Activated CD4-positive, CD25-positive, alpha-beta regulatory T cell treated with anti-CD3 and anti-CD28 coated beads, Interleukin-2, amount 50 U/mL, for 24 hours (primary cell): Measurements from ENCODE around the gene RHEB.

ENCODE experiments used
- ATAC-seq, 2 donors: fragments of 150-1000 bp; cut with Tn5 transposase; one replicate each; pipeline ENCODE4 v1.10.0; 2021; ENCODE audit warnings: mild to moderate bottlenecking in 1 of 2, moderate library complexity in 1 of 2

The RHEB gene

DNA sequence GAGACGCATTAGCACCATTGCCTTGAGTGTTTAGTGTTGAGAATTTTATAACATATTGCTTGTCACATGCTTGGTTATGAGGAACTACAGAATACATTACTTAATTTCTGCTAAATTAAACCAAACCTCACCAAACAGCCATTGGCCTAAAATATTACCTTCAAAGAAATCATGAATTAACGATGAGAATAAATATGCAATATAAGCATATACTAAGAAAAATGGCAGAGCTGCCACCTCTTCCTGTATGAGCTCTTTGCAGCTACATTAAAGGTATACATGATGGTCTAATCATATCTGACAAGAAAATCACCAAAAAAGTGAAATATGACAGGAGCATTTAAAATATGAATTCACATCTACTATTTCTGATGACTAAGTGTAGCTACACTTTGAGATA, 5.2 kb upstream of the RHEB start:
- no peak for ATAC-seq

DNA sequence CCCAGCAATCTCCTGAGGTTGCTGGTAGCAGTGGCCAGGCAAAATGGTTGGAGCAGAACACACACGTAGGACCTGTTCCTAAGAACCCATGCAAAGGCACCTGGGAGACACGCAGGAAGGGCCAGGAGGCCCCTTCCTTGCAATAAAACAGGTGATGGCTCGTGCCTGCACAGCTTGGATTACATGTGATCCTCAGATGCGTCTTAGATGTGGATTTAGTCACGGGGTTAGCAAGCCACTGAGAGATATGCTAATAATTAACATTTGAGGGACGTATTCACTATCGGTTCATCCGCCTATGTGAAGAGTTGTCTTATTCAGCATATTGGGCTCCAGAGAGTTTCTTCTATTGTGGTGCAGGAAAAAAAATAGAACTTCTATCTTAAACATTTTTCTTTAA, 4.6 kb upstream of the RHEB start:
- ATAC-seq: no peak

DNA sequence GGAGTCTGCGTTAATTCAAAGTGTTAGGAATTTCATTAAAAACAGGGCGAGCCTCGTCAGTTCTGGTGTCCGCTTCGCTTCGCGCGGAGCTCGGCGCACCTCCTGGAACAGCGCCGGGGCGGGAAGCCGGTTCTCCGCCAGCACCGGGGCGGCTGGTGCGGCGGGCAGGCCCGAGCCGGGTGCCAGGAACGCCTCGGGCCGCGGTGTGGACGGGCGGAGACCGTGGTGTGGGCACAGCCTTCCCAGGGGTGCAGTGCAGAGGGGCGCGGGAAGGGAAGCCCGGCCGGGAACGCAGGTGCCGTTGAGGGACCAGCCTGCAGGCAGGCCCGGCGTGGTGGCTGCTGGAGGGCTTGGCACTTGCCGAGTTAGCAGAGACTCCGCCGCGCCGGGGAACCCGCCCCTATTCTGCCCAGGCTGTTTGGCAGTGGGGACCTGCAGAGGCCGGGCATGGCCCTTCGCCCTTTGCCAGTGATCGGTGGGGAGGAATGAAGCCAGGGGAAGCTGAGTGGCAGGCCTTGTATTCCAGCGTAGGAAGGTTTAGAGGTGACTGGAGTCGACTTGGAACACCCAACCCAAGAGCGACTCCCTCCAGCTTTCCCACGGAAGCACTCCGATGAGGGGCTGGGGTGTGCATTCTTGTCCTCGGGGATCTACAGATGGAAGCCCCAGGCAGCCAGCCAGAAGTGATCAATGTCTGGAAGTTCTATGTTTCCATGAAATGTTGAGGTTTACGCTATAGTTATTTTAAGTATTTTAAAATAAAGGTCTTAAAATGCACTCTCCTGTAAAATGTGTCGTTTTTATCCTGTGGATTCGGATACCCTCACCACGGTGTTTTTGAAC, 945 bp upstream of the RHEB start:
- no peak for ATAC-seq

DNA sequence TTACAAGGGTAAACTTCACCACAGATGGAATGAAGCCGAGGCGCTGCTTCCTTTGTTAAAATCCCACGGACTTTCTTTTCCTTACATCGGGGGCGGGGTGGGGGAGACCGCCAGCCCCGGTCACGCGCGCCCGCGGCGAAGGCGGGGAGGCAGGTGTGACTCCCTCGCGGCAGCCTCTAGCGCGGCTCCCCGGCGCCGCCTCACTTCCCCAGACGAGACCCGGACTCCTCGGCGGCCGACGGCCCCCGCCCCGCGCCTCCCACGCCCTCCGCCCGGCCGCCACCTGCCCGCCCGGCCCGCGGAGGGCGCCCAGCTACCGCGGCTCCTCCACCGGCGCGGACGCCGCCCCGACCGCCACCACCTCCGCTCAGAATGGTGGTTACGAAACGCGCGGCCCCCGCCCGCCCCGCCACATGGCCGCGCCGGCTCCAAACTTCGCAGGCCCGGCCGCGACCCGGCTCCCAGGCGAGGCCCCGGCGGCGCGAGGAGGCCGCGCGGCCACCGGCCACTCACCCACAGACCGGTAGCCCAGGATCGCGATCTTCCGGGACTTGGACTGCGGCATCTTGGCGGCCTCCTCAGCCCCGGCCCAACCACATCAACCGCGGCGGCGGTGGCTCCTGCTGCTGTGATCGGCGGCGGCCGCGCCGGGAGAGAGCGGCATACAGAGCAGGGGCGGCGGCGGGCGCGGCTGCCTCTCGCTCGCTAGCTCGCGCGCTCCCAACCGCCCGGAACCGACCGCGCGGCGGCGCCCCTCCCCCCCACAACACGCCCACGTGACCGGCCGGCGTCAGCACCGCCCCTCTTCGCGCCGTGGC, 539 bp downstream of the RHEB start:
- ATAC-seq: peak; percentile 50 to 60

DNA sequence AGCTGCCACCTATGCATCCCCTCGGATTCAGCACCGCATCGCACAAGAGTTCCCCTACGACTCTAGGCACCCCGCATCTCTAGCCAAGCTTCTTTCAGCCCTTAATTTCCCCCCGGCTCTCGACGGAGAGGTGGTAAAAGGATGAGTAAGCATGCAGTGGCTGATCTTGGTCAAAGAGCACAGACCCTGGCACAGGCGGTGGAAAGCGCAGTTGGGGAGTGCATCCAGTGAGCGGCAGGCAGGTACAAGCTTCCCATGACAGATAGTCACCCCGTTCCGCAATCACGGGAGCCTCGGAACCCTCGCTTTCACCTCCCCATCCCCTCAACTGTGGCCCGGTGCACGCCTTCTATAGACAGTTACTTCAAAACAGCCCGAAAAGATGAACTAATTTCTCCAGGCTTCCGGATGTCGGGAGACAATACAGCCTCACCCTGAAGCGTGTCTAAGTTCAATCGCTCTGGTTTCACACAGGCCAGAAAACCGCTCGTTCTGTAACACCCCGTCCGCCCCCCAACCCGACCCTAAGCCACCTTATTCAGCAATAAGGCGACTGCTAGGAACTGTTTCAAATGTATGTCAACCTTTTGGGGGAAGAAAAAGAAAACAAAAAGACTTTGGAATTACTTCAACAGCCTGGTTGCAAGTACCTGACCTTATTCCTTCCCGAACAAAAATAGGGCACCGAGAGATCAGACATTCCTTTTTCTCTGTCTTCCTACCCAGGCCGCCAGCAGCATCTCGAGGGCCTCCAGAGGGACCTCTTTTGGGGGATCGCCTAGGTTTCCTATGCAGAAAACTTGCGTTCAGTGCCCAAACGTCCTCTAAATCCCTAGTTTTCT, 1.4 kb downstream of the RHEB start:
- ATAC-seq: peak; percentile 7 to 11

DNA sequence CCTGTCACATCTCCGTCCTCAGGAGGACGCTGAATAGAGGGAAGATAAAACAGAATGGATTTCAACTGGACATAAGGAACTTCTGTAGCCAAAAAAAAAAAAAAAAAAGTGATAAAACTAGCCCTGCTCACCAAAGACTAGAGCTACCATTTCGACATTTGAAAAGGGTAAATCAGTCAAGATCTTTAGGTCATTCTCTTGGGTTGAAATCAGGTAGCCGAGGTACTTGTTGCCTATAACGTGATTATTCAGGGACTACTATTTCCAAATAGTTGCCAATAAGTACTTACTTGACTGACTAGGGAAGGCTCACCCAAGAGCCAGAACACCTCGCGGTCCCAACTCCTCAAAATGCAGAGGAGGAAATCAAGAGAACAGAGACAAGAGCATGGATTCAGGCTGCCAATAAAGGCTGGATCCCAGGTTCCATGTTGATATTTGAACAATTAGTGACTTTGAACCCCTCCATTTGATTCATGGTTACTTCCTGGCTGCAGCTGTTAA, 2.0 kb downstream of the RHEB start:
- no peak for ATAC-seq

DNA sequence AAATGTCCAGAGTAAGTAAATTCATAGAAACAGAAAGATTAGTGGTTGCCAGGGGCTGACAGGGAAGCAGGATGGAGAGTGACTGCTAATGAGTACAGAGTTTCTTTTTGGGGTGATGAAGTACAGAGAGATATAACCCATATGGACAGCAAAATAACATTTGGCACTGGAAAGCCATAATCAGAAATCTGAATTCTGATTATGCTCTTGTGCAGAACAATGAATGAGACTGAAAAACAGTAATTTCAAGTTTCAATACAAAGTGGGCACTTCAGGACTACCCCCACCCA, 4.5 kb downstream of the RHEB start:
- ATAC-seq: no peak

DNA sequence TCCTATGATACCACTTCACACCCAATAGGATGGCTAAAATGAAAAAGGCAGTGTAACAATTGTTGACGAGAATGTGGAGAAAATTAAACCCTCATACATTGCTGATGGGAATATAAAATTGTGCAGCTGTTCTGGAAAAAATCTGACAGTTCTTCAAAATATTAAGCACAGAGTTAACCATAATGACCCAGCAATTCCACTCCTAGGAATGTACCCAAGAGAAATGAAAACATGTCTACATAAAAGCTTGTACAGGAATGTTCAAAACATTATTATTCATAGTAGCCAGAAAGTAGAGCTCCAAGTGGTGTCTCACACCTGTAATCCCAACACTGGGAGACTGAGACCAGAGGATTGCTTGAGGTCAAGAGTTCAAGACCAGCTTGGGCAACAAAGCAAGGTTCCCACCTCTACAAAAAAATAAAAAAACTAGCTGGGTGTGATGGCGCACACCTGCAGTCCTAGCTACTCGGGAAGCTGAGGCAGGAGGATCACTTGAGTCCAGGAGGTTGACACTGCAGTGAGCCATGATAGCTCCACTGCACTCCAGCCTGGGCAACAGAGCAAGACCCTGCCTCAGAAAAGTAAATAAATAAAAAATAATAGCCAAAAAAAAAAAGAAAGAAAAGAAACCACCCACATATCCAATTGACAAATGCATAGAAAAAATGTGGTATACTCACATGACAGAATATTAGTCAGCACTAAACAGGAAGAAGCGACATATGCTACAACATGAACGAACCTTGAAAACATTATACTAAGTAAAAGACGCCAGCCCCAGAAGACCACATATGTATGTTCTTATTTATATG, 5.0 kb downstream of the RHEB start:
- no peak for ATAC-seq

DNA sequence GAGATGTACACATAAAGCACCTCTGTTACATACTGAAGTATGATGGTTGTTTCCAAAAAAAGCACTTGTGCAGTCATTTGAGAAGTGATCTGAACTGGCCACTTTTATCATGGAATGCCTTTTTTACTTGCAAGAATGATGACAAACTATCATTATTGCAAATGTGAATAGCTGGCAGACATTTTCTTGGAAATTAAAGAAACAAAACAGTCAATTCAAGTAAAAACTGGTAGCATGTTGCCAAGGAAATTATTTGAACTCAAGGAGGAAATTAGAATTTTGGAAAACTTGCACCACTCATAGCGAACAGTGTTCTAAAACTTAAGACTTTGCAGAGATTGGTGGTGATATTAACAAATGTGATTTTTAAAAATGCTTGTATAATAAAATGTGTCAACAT, 6.6 kb downstream of the RHEB start:
- ATAC-seq: no peak

DNA sequence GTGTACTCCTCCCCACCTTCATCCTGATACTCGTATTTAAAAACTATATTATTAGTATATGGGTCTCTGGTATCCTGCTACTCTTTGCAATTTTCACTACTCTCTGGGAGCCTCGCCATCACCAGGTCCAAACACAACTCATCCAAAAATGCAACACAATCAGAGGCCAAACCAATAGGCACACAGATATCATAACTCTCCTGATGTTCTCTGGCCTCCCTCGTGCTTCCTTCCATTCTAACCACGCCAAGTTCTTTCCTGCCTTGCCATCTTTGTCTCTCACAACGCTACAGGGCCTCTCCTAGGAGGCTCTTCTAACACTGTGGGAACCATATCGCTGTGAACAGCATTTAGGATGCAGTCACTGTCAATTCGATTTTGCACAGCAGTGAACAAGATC, 7.3 kb downstream of the RHEB start:
- ATAC-seq: no peak

DNA sequence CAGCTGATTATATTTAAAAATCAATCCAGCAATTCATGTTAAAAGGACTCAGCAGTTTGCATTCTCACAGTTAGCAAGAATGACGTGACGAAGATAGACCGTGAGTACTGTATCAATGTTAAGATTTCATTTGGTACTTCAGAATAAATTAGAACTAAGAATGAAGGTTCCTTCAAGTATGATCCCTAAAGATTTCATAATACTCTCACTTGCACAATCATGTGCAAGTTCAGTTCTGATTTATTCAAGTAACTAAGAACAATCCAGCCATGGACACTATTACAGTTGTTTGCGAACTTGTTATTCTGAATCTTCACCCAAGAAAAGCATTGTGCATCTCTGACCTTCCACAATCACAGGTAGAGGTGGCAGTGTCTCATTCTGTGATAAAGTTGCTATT, 7.7 kb downstream of the RHEB start:
- ATAC-seq: no peak

DNA sequence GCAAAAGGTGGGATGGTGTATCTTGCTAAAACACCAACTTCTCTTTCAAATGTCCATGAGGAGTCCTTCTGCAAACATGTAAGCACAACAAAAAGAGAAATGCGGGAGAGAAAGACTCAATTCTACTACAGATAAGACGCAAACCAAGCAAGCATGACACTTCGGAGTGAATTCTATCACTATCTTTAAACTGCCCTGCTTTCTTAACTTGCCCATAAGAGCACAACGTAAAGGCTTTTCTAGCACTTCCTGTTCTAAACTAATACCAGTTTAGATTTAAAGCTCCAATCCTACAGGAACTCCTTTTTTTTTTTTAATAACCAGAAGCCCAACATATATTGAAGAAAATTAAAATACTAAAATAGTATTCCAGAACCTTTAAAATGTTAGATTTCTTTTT, 8.4 kb downstream of the RHEB start:
- ATAC-seq: no peak

DNA sequence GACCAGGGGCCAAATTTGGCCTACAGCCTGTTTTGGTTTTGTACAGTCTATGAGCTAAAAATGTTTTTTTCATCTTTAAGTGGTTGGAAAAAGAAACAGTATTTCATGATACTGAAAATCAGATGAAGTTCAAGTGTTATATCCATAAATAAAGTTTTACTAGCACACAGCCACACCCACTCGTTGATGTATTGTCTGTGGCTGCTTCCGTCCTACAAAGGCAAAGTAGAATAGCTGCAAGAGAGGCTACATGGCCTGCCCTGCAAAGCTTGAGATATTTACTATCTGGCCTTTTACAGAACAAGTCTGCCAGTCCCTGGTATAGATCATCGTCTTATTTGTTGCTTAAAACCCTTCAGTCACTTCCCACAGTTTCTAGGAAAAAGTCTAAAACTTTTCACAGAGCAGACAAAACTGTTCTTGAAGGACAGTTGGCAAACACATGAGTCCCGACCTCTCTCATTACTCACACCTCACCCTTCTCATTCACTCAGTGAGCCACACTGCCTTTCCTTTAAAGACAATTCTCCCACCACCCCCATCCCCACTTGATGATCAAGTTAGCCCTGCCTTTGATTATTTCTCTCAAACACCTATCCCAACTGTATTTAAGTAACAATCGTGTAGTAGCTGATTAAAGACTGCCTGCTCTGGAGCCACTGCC, 9.9 kb downstream of the RHEB start:
- no peak for ATAC-seq

DNA sequence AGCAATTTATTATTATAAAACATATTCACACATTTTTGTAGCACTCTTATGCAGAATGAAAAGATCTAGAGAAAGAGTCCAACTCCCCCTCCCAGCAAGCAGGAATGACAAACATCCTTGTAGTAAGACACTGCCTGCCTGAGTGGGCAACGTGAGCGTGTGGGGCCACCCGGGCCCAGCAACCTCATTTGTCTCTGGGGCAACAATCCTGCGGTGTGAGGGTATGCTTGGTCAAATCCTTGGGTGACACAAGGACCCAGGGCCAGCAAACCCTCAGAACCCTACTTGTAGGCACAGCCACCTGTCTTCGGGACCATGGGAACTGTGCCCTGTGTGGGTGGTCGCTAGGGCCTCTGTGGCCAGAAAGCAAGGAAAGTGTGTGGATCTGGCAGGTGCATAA, 10.7 kb downstream of the RHEB start:
- ATAC-seq: no peak

DNA sequence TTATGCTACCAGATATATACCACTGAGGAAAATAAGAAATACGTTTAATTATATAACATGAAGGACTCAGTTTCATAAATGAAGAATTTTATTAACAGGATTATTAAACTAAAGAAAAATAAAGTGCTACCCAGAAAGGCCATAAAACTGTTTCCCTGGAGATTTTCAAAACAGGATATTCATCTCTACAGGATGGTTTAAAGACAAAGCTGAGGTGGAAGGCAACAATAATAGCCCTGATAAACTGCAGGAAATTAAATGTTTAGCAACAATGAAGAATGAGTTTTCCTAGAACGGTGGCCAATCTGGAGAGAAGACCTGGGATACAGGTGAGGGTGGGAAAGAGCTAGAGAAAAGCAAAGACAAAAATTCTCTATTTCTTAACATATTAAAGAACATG, 11.9 kb downstream of the RHEB start:
- ATAC-seq: no peak

DNA sequence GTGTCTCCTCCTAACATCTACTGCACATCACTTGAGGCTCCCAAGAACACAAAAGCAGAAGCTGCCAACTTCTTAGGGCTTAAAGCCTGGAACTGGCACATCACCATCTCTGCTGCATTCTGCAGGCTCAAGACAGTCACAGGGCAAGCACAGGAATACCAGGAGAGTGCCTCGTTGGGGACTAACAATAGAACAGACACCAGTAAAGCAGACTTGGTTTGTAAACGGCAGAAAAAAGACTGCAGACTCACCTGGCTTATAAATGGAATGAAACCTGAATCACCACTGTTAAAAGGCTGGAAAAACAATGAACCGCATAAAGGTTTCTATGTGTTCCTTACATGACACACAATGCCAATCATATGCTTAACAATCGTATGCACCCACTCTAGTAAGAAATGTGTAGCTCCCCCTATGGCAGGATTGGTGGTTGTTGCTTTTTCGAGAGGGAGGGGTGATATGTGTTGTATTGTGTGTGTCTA, 12.8 kb downstream of the RHEB start:
- ATAC-seq: peak in 1 of 2 donors; percentile 24

DNA sequence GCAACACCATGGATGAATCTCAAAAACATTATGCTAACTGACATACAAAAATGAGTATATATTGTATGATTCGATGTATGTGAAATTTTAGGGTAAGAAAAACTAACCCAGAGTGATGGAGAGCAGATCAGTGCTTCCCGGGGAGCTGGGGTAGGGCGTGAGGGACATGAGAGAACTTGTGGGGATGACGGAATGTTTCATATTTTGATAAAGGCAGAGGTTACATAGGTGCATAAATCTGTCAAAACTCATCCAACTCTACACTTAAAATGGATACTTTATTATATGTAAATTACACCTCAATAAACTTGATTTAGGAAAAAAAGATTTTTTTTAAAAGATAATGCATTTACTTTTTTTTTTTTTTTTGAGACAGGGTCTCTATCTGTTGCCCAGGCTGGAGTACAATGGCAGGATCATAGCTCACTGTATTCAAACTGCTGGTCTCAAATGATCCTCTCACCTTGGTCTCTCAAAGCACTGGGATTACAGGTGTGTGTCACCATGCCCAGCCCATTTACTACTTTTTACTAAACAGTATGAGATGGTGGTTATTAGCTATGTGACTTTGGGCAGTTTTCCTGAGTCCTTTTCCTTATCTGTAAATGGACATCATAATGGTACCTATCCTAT, 13.7 kb downstream of the RHEB start:
- no peak for ATAC-seq

DNA sequence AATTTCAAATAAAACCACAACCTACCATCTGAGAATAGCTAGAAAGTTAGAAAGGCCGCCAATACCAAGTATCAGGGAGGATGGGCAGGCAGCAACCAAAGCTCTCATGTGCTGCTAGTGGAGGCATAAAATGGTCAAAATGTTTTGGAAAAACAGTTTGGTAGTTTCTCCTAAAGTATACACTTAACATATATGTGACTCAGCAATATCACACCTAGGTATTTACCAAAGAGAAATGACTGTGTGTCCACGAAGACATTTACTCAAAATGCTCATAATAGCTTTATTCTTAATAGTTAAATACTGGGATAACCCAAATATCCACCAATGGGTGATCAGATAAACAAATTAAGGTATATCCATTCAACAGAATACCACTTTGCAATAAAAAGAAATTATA, 14.3 kb downstream of the RHEB start:
- peak in 1 of 2 donors; percentile 66 for ATAC-seq

DNA sequence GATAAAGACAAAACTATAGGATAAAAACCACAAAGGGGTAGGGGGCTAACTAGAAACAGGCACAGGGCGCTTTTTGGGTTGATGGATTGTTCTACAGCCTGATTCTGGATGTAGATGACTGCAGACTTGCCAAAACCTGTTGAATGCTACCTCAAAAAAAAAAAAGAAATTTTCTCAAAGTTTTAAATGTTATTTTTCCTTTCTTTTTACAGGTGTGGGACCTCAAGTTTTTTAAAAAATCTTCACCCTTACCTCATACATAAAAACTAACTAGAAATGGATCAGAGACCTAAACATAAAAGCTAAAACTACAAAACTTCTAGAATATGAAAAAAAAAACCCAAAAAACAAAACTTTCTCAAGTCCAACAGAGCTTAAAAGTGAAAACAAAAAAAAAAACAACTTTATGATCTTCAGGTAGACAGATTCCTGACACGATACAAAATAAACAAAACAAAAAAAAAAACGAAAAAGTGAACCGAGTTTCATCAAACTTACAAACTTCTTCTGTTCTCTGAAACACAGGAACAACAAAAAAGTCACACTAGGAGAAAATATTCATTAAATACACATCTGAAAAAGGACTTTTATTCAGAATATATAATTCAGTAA, 14.9 kb downstream of the RHEB start:
- no peak for ATAC-seq

DNA sequence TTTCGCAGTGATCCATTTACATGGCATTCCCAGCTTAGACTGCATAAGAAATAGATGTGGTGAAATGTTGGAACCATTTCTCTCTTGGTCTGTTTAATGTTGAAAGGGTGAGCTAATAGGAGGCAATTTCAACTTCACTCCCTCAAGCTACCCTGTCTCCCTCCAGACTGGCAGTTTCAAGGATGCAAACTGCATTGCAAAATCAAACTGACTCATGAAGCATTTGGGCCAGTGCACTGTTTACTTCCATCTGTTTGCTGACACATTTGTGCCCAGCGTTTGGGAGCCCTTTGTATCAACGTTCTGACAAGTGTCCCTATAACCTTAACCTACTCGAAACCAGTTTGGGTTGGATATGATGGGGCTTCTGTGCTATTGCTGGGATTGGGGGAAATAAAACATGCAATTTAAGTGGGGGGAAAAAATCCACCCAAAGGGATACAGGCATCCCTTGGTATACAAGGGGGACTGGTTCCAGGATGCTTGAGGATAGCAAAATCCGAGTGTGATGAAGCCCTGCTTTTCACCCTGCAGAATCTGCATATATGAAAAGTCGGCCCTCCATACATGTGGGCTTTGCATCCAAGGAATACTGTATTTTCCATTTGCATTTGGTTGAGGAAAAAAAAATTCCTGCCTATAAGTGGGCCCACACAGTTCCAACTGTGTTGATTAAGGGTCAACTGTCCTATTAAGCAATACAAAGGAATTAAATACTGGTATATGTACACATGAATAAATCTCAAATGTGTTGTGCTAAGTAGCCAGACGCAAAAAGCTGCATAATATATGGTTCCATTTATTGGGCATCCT, 15.6 kb downstream of the RHEB start:
- no peak for ATAC-seq
